Measurements from ENCODE around the gene TSSK2. TPM values are rescaled to one million over a fixed set of nuclear protein-coding genes. Genes with fewer than 3 reads are reported as not detected.

TSSK2 gene
- polyA plus RNA-seq, 1 donor from 2014 or later = not detected

GRCh38 chr22:19167106-19167869, 36.2 kb downstream of the TSSK2 start:
- Histone ChIP-seq H3F3A (ENCODE audit: insufficient read depth, low read length, poor library complexity, severe bottlenecking) (no peaks in the 10 kb centered on the region), H3K9me2 (ENCODE audit: insufficient read depth, low read length) (no peaks in the 10 kb centered on the region), H3K9ac (ENCODE audit: low read length) (no peak overlapping the region), H3K4me2 (ENCODE audit: low read length) (no peak overlapping the region), H3K36me3 (ENCODE audit: insufficient read depth, low read length) (no peaks in the 10 kb centered on the region), H4K20me1 (ENCODE audit: insufficient read depth) (no peaks in the 10 kb centered on the region), H2AFZ (ENCODE audit: low read depth, low read length) (no peak overlapping the region), H3K27ac (ENCODE audit: low read length) (no peak overlapping the region), H3K79me2 (replicated peaks; ENCODE audit: insufficient read depth, low read length) (peaks cover 7% of the 10 kb centered on the region), H3K4me3 (ENCODE audit: low read length) (no peak overlapping the region), H3K27me3 (ENCODE audit: insufficient read depth, low read depth, low read length) (peaks cover 38% of the 10 kb centered on the region), H3K9me3 (ENCODE audit: low read length) (no peaks in the 10 kb centered on the region)
- TF ChIP-seq EP300 (conservative IDR thresholded peaks at IDR 0.05; ENCODE audit: poor library complexity, severe bottlenecking) (no peak), MXI1 (conservative IDR thresholded peaks at IDR 0.05; ENCODE audit: poor library complexity, severe bottlenecking) (no peak), RAD21 (conservative IDR thresholded peaks at IDR 0.05) (no peak), CTCF (IDR thresholded peaks at IDR 0.05; ENCODE audit: poor library complexity, severe bottlenecking) (no peak), SMC3 (conservative IDR thresholded peaks at IDR 0.05; ENCODE audit: poor library complexity) (no peak)

- no peaks in the 10 kb centered on the region for H3K9me2 ChIP-seq (ENCODE audit: insufficient read depth, low read length)
- TF ChIP-seq MXI1 (conservative IDR thresholded peaks at IDR 0.05; ENCODE audit: poor library complexity, severe bottlenecking) (no peak), RAD21 (conservative IDR thresholded peaks at IDR 0.05) (no peak), SMC3 (conservative IDR thresholded peaks at IDR 0.05; ENCODE audit: poor library complexity) (no peak), TAF1 (IDR thresholded peaks at IDR 0.05; ENCODE audit: low read depth) (no peak), REST (IDR thresholded peaks at IDR 0.05; ENCODE audit: borderline replicate concordance) (no peak), EZH2 (IDR thresholded peaks at IDR 0.05; ENCODE audit: borderline replicate concordance, insufficient read depth, low read length, poor library complexity, severe bottlenecking) (no peak), POLR2AphosphoS5 (IDR thresholded peaks at IDR 0.05) (no peak)
- H3K27ac ChIP-seq (ENCODE audit: low read length) = no peak overlapping the region
- no peaks in the 10 kb centered on the region for H3K36me3 ChIP-seq (ENCODE audit: insufficient read depth, low read length)
- H3K4me2 ChIP-seq (ENCODE audit: low read length) = no peak overlapping the region
- no peaks in the 10 kb centered on the region for H4K20me1 ChIP-seq (ENCODE audit: insufficient read depth)
- H3K4me3 ChIP-seq (ENCODE audit: low read length) = no peak overlapping the region
- H3K9ac ChIP-seq (ENCODE audit: low read length) = no peak overlapping the region
- H3F3A ChIP-seq (ENCODE audit: insufficient read depth, low read length, poor library complexity, severe bottlenecking) = no peaks in the 10 kb centered on the region
- peaks cover 13% of the 10 kb centered on the region for H3K79me2 ChIP-seq (replicated peaks; ENCODE audit: insufficient read depth, low read length)
- H3K9me3 ChIP-seq (ENCODE audit: low read length) = no peaks in the 10 kb centered on the region
- H2AFZ ChIP-seq (ENCODE audit: low read depth, low read length) = no peak overlapping the region
- H3K27me3 ChIP-seq (ENCODE audit: insufficient read depth, low read depth, low read length) = peaks cover 38% of the 10 kb centered on the region
Measured at GRCh38 chr22:19168088-19168890, 37.2 kb downstream of the TSSK2 start.

All from neural cell (in vitro differentiated cells).